ENCODE data around the gene HSD17B12. TPM values are rescaled to one million over a fixed set of nuclear protein-coding genes. Genes with fewer than 3 reads are reported as not detected.

The HSD17B12 gene
- total and polyA plus RNA-seq, 2 donors (not counting 3 experiments of a cell fraction or from before 2014, with no cell fraction given): 41.5 to 96.5 TPM

- FAIRE-seq (no peak), DNase-seq (ENCODE audit: low read depth, low spot score) (no peak)
- dilution Hi-C loops (cut with MboI; ENCODE audit: extremely low pct_ligation_motif_present, low sequenced_read_pairs) (no loop called here), intact Hi-C loops (cut with micrococcal nuclease) (loop anchor here (2.0 to 10.0 kb wide), 4 partner anchors 169 to 436 kb away; partner anchors contain the start of gene HSD17B12)
- Histone ChIP-seq H3K27me3 (ENCODE audit: control insufficient read depth in 2 of 2, insufficient read depth in 2 of 2, low read length in 2 of 2) (no peaks in the 10 kb centered on the region), H4K20me1 (replicated peaks; ENCODE audit: control insufficient read depth, extremely low read depth, insufficient read depth, low read length) (no peaks in the 10 kb centered on the region), H3K9me1 (replicated peaks; ENCODE audit: control insufficient read depth, extremely low read depth, insufficient read depth, low read length) (no peaks in the 10 kb centered on the region), H3K4me1 (ENCODE audit: control insufficient read depth, extremely low read depth, insufficient read depth, low read length) (no peaks in the 10 kb centered on the region), H2AFZ (ENCODE audit: low read depth, low read length) (no peak overlapping the region), H3K36me3 (ENCODE audit: control insufficient read depth in 2 of 2, extremely low read depth in 1 of 2, insufficient read depth in 2 of 2, low read length in 2 of 2) (no peaks in the 10 kb centered on the region), H3K9me3 (replicated peaks; ENCODE audit: control insufficient read depth, insufficient read depth, low read length) (no peaks in the 10 kb centered on the region), H3K79me2 (ENCODE audit: control insufficient read depth, insufficient read depth, low read length) (no peaks in the 10 kb centered on the region), H3K4me3 (replicated peaks in 1 of 3; ENCODE audit: insufficient read depth in 1 of 3, low read depth in 1 of 3, low read length in 3 of 3) (no peak overlapping the region), H3K9ac (replicated peaks; ENCODE audit: extremely low read depth, insufficient read depth, low read length) (no peak overlapping the region), H3K4me2 (ENCODE audit: insufficient read depth, low read length) (no peak overlapping the region), H3K27ac (ENCODE audit: insufficient read depth, low read depth, low read length) (no peak overlapping the region)
- POLR2A ChIA-PET: no interaction called here
- TF ChIP-seq EZH2 (IDR thresholded peaks at IDR 0.05; ENCODE audit: borderline replicate concordance, low read depth, low read length, severe bottlenecking) (no peak), JUN (IDR thresholded peaks at IDR 0.05; ENCODE audit: borderline replicate concordance, insufficient read depth, insufficient read length, low read depth) (no peak), MYC (IDR thresholded peaks at IDR 0.05; ENCODE audit: low read depth, low read length) (no peak), MAX (IDR thresholded peaks at IDR 0.05; ENCODE audit: insufficient read depth, insufficient read length) (no peak), GATA2 (IDR thresholded peaks at IDR 0.05; ENCODE audit: insufficient read depth, insufficient read length, low read depth, low read length) (no peak), POLR2A (IDR thresholded peaks at IDR 0.05; ENCODE audit: low read depth, low read length) (no peak), POLR2AphosphoS5 (IDR thresholded peaks at IDR 0.05; ENCODE audit: insufficient read depth, low read depth, low read length) (no peak), CTCF (IDR thresholded peaks at IDR 0.05; ENCODE audit: extremely low read depth in 1 of 2, insufficient read depth in 1 of 2, low read depth in 1 of 2, low read length in 2 of 2) (no peak), FOS (IDR thresholded peaks at IDR 0.05; ENCODE audit: borderline replicate concordance, insufficient read depth, low read length) (no peak)
- CTCF ChIA-PET: interaction anchor here (1.1 kb wide), 1 partner anchor 9 kb away, joined by 4 read pairs; no protein-coding TSS in a partner anchor
- BruUV-seq (replicated peaks): no TSS peak
These were observed 173.2 kb downstream of the HSD17B12 start for GRCh38 chr11:43853781-43854180.

Data from endothelial cell of umbilical vein (primary cell).